ENCODE data around the gene GSG1L2.

GSG1L2 gene

GRCh38 chr17:9821921-9822320 lies at the start of gene GSG1L2:
Gene GSG1L2, minus strand, starts transcription at chr17:9822079. Its CDS starts 8 bp downstream, at chr17:9822071.
- DNase-seq (ENCODE audit: low read depth in 2 of 2), result no peak

- DNase-seq (ENCODE audit: low read depth in 2 of 2), result no peak
Observed at GRCh38 chr17:9868552-9868951, 46.7 kb upstream of the GSG1L2 start.

GRCh38 chr17:9865586-9865985 lies 43.7 kb upstream of the GSG1L2 start:
- DNase-seq (ENCODE audit: low read depth in 2 of 2), result no peak

- no peak for DNase-seq (ENCODE audit: low read depth in 2 of 2)
Observed at GRCh38 chr17:9862949-9863348, 41.1 kb upstream of the GSG1L2 start.

GRCh38 chr17:9862220-9862619 lies 40.3 kb upstream of the GSG1L2 start:
- DNase-seq (ENCODE audit: low read depth in 2 of 2), result no peak

GRCh38 chr17:9860851-9861250 lies 39.0 kb upstream of the GSG1L2 start:
- DNase-seq (ENCODE audit: low read depth in 2 of 2), result no peak

- no peak for DNase-seq (ENCODE audit: low read depth in 2 of 2)
Observed at GRCh38 chr17:9859781-9860180, 37.9 kb upstream of the GSG1L2 start.

GRCh38 chr17:9855036-9855435 lies 33.2 kb upstream of the GSG1L2 start:
- no peak for DNase-seq (ENCODE audit: low read depth in 2 of 2)

- DNase-seq (ENCODE audit: low read depth in 2 of 2), result no peak
Observed at GRCh38 chr17:9854255-9854654, 32.4 kb upstream of the GSG1L2 start.

- no peak for DNase-seq (ENCODE audit: low read depth in 2 of 2)
Observed at GRCh38 chr17:9850151-9850550, 28.3 kb upstream of the GSG1L2 start.

GRCh38 chr17:9845306-9845705 lies 23.4 kb upstream of the GSG1L2 start:
- DNase-seq (ENCODE audit: low read depth in 2 of 2), result no peak

GRCh38 chr17:9844153-9844552 lies 22.3 kb upstream of the GSG1L2 start:
- no peak for DNase-seq (ENCODE audit: low read depth in 2 of 2)

GRCh38 chr17:9843152-9844010 lies 21.5 kb upstream of the GSG1L2 start:
- DNase-seq (ENCODE audit: low read depth in 2 of 2), result no peak

- no peak for DNase-seq (ENCODE audit: low read depth in 2 of 2)
Observed at GRCh38 chr17:9842057-9842758, 20.3 kb upstream of the GSG1L2 start.

GRCh38 chr17:9839433-9839832 lies 17.6 kb upstream of the GSG1L2 start:
- no peak for DNase-seq (ENCODE audit: low read depth in 2 of 2)

GRCh38 chr17:9837551-9838471 lies 15.9 kb upstream of the GSG1L2 start:
- DNase-seq (ENCODE audit: low read depth in 2 of 2), result no peak

GRCh38 chr17:9833922-9834321 lies 12.0 kb upstream of the GSG1L2 start:
- DNase-seq (ENCODE audit: low read depth in 2 of 2), result no peak

GRCh38 chr17:9830711-9831110 lies 8.8 kb upstream of the GSG1L2 start:
- DNase-seq (ENCODE audit: low read depth in 2 of 2), result no peak

GRCh38 chr17:9829343-9829742 lies 7.5 kb upstream of the GSG1L2 start:
- no peak for DNase-seq (ENCODE audit: low read depth in 2 of 2)

GRCh38 chr17:9828296-9829295 lies 6.7 kb upstream of the GSG1L2 start:
- DNase-seq (ENCODE audit: low read depth in 2 of 2), result no peak

- DNase-seq (ENCODE audit: low read depth in 2 of 2), result no peak
Observed at GRCh38 chr17:9825641-9826150, 3.8 kb upstream of the GSG1L2 start, which contains the start of gene GLP2R. Gene GLP2R, plus strand, starts transcription at chr17:9825924. Its CDS starts 140 bp downstream, at chr17:9826064.
